ENCODE data around the gene ADCY2.

Gene ADCY2

GRCh38 chr5:7706256-7706655 is 310.3 kb downstream of the ADCY2 start:
- DNase-seq, result no peak
- H2BK12ac ChIP-seq (ENCODE audit: low read length in 2 of 2), result no peak overlapping the region
- no peak overlapping the region for H3K4ac ChIP-seq (ENCODE audit: low read depth in 1 of 2, low read length in 2 of 2)
- H3K27ac ChIP-seq (ENCODE audit: low read length, poor library complexity, severe bottlenecking), result no peak overlapping the region
- H3K14ac ChIP-seq (ENCODE audit: low read length in 2 of 2), result no peak overlapping the region
- no peak overlapping the region for H2BK5ac ChIP-seq (ENCODE audit: low read depth, low read length, poor library complexity, severe bottlenecking)
- no peak overlapping the region for H2AFZ ChIP-seq (ENCODE audit: low read depth, low read length)
- H2AK5ac ChIP-seq (ENCODE audit: low read length, severe bottlenecking), result no peak overlapping the region
- H2BK15ac ChIP-seq (ENCODE audit: low read depth, poor library complexity, severe bottlenecking), result no peak overlapping the region
- H3K9me3 ChIP-seq (ENCODE audit: control insufficient read depth, low read length), result peaks cover 5% of the 10 kb centered on the region
- H3K4me2 ChIP-seq (ENCODE audit: low read length, poor library complexity, severe bottlenecking), result no peak overlapping the region
- no peak overlapping the region for H4K8ac ChIP-seq (ENCODE audit: low read length)
- no peak overlapping the region for H3K9ac ChIP-seq (ENCODE audit: low read length)
- H3K79me1 ChIP-seq (replicated peaks; ENCODE audit: low read length, poor library complexity, severe bottlenecking), result no peaks in the 10 kb centered on the region
- no peaks in the 10 kb centered on the region for H3K4me1 ChIP-seq (ENCODE audit: control insufficient read depth, insufficient read depth, low read depth, low read length)
- no peak overlapping the region for H3K23ac ChIP-seq (ENCODE audit: low read length in 2 of 2)
- H3K4me3 ChIP-seq (ENCODE audit: insufficient read depth in 1 of 2, low read depth in 1 of 2, low read length in 2 of 2), result no peak overlapping the region
- H3K18ac ChIP-seq (ENCODE audit: low read depth in 1 of 2, low read length in 2 of 2), result no peak overlapping the region
- H2BK120ac ChIP-seq (ENCODE audit: low read depth, low read length), result no peak overlapping the region
- H4K91ac ChIP-seq (ENCODE audit: low read length), result no peak overlapping the region
- no peaks in the 10 kb centered on the region for H3K36me3 ChIP-seq (ENCODE audit: control insufficient read depth in 1 of 2, insufficient read depth in 2 of 2, low read depth in 1 of 2, low read length in 2 of 2)
- 39% methylated on average over 4 of the region's 4 CpGs for WGBS
- no peaks in the 10 kb centered on the region for H3K27me3 ChIP-seq (ENCODE audit: control insufficient read depth in 1 of 2, insufficient read depth in 1 of 2, low read length in 2 of 2)

- no peak overlapping the region for H3K18ac ChIP-seq (ENCODE audit: low read depth in 1 of 2, low read length in 2 of 2)
- no peak overlapping the region for H3K4me2 ChIP-seq (ENCODE audit: low read length, poor library complexity, severe bottlenecking)
- no peak overlapping the region for H2AFZ ChIP-seq (ENCODE audit: low read depth, low read length)
- no peak overlapping the region for H3K4ac ChIP-seq (ENCODE audit: low read depth in 1 of 2, low read length in 2 of 2)
- no peak overlapping the region for H3K14ac ChIP-seq (ENCODE audit: low read length in 2 of 2)
- H2BK15ac ChIP-seq (ENCODE audit: low read depth, poor library complexity, severe bottlenecking), result no peak overlapping the region
- 41% methylated on average over 6 of the region's 6 CpGs for WGBS
- DNase-seq, result peak; percentile 22
- no peaks in the 10 kb centered on the region for H3K9me3 ChIP-seq (ENCODE audit: control insufficient read depth, low read length)
- H2BK120ac ChIP-seq (ENCODE audit: low read depth, low read length), result no peak overlapping the region
- peaks cover 7% of the 10 kb centered on the region for H3K4me1 ChIP-seq (ENCODE audit: control insufficient read depth, insufficient read depth, low read depth, low read length)
- no peak overlapping the region for H3K4me3 ChIP-seq (ENCODE audit: insufficient read depth in 1 of 2, low read depth in 1 of 2, low read length in 2 of 2)
- H4K91ac ChIP-seq (ENCODE audit: low read length), result no peak overlapping the region
- H3K36me3 ChIP-seq (ENCODE audit: control insufficient read depth in 1 of 2, insufficient read depth in 2 of 2, low read depth in 1 of 2, low read length in 2 of 2), result no peaks in the 10 kb centered on the region
- no peaks in the 10 kb centered on the region for H3K27me3 ChIP-seq (ENCODE audit: control insufficient read depth in 1 of 2, insufficient read depth in 1 of 2, low read length in 2 of 2)
- no peak overlapping the region for H4K8ac ChIP-seq (ENCODE audit: low read length)
- H3K23ac ChIP-seq (ENCODE audit: low read length in 2 of 2), result no peak overlapping the region
- no peak overlapping the region for H3K27ac ChIP-seq (ENCODE audit: low read length, poor library complexity, severe bottlenecking)
- H2BK12ac ChIP-seq (ENCODE audit: low read length in 2 of 2), result no peak overlapping the region
- H2AK5ac ChIP-seq (ENCODE audit: low read length, severe bottlenecking), result no peak overlapping the region
- no peak overlapping the region for H2BK5ac ChIP-seq (ENCODE audit: low read depth, low read length, poor library complexity, severe bottlenecking)
- H3K9ac ChIP-seq (ENCODE audit: low read length), result no peak overlapping the region
- no peaks in the 10 kb centered on the region for H3K79me1 ChIP-seq (replicated peaks; ENCODE audit: low read length, poor library complexity, severe bottlenecking)
Measured at GRCh38 chr5:7714119-7714518, 318.2 kb downstream of the ADCY2 start.

- no peak overlapping the region for H2AFZ ChIP-seq (ENCODE audit: low read depth, low read length)
- H2BK120ac ChIP-seq (ENCODE audit: low read depth, low read length), result no peak overlapping the region
- H3K36me3 ChIP-seq (ENCODE audit: control insufficient read depth in 1 of 2, insufficient read depth in 2 of 2, low read depth in 1 of 2, low read length in 2 of 2), result no peaks in the 10 kb centered on the region
- H3K27ac ChIP-seq (ENCODE audit: low read length, poor library complexity, severe bottlenecking), result no peak overlapping the region
- H3K9ac ChIP-seq (ENCODE audit: low read length), result no peak overlapping the region
- peaks cover 7% of the 10 kb centered on the region for H3K4me1 ChIP-seq (ENCODE audit: control insufficient read depth, insufficient read depth, low read depth, low read length)
- no peak overlapping the region for H3K18ac ChIP-seq (ENCODE audit: low read depth in 1 of 2, low read length in 2 of 2)
- no peak overlapping the region for H3K4me3 ChIP-seq (ENCODE audit: insufficient read depth in 1 of 2, low read depth in 1 of 2, low read length in 2 of 2)
- H3K14ac ChIP-seq (ENCODE audit: low read length in 2 of 2), result no peak overlapping the region
- no peak overlapping the region for H4K91ac ChIP-seq (ENCODE audit: low read length)
- H2AK5ac ChIP-seq (ENCODE audit: low read length, severe bottlenecking), result no peak overlapping the region
- H3K23ac ChIP-seq (ENCODE audit: low read length in 2 of 2), result no peak overlapping the region
- H2BK5ac ChIP-seq (ENCODE audit: low read depth, low read length, poor library complexity, severe bottlenecking), result no peak overlapping the region
- H3K79me1 ChIP-seq (replicated peaks; ENCODE audit: low read length, poor library complexity, severe bottlenecking), result no peaks in the 10 kb centered on the region
- no peak overlapping the region for H4K8ac ChIP-seq (ENCODE audit: low read length)
- no peak for DNase-seq
- H2BK12ac ChIP-seq (ENCODE audit: low read length in 2 of 2), result no peak overlapping the region
- no peak overlapping the region for H2BK15ac ChIP-seq (ENCODE audit: low read depth, poor library complexity, severe bottlenecking)
- H3K4ac ChIP-seq (ENCODE audit: low read depth in 1 of 2, low read length in 2 of 2), result no peak overlapping the region
- no peak overlapping the region for H3K4me2 ChIP-seq (ENCODE audit: low read length, poor library complexity, severe bottlenecking)
- no peaks in the 10 kb centered on the region for H3K9me3 ChIP-seq (ENCODE audit: control insufficient read depth, low read length)
- no peaks in the 10 kb centered on the region for H3K27me3 ChIP-seq (ENCODE audit: control insufficient read depth in 1 of 2, insufficient read depth in 1 of 2, low read length in 2 of 2)
Measured at GRCh38 chr5:7714697-7715096, 318.8 kb downstream of the ADCY2 start.

GRCh38 chr5:7717691-7718090 is 321.8 kb downstream of the ADCY2 start:
- Histone ChIP-seq H4K8ac (ENCODE audit: low read length) (no peak overlapping the region), H3K27me3 (ENCODE audit: control insufficient read depth in 1 of 2, insufficient read depth in 1 of 2, low read length in 2 of 2) (no peaks in the 10 kb centered on the region), H3K9me3 (ENCODE audit: control insufficient read depth, low read length) (peaks cover 4% of the 10 kb centered on the region), H3K18ac (ENCODE audit: low read depth in 1 of 2, low read length in 2 of 2) (no peak overlapping the region), H3K79me1 (replicated peaks; ENCODE audit: low read length, poor library complexity, severe bottlenecking) (no peaks in the 10 kb centered on the region), H2BK120ac (ENCODE audit: low read depth, low read length) (no peak overlapping the region), H2AFZ (ENCODE audit: low read depth, low read length) (no peak overlapping the region), H2BK12ac (ENCODE audit: low read length in 2 of 2) (no peak overlapping the region), H3K23ac (ENCODE audit: low read length in 2 of 2) (no peak overlapping the region), H3K4me1 (ENCODE audit: control insufficient read depth, insufficient read depth, low read depth, low read length) (peaks cover 7% of the 10 kb centered on the region), H4K91ac (ENCODE audit: low read length) (no peak overlapping the region), H3K4ac (ENCODE audit: low read depth in 1 of 2, low read length in 2 of 2) (no peak overlapping the region), H3K27ac (ENCODE audit: low read length, poor library complexity, severe bottlenecking) (peak overlapping the region; percentile 42), H2BK15ac (ENCODE audit: low read depth, poor library complexity, severe bottlenecking) (no peak overlapping the region), H2AK5ac (ENCODE audit: low read length, severe bottlenecking) (no peak overlapping the region), H3K14ac (ENCODE audit: low read length in 2 of 2) (no peak overlapping the region), H3K36me3 (ENCODE audit: control insufficient read depth in 1 of 2, insufficient read depth in 2 of 2, low read depth in 1 of 2, low read length in 2 of 2) (no peaks in the 10 kb centered on the region), H2BK5ac (ENCODE audit: low read depth, low read length, poor library complexity, severe bottlenecking) (no peak overlapping the region), H3K9ac (ENCODE audit: low read length) (no peak overlapping the region), H3K4me3 (ENCODE audit: insufficient read depth in 1 of 2, low read depth in 1 of 2, low read length in 2 of 2) (no peak overlapping the region), H3K4me2 (ENCODE audit: low read length, poor library complexity, severe bottlenecking) (no peak overlapping the region)
- WGBS, result 80% methylated on average over 4 of the region's 4 CpGs
- no peak for DNase-seq
